ENCODE measurements around the gene SEC31B. TPM values are rescaled to one million over a fixed set of nuclear protein-coding genes. Genes with fewer than 3 reads are reported as not detected.

SEC31B gene
- total and polyA plus RNA-seq, 2 donors (not counting 3 experiments of a cell fraction or from before 2014, with no cell fraction given) = 11.1 to 14.4 TPM

DNA sequence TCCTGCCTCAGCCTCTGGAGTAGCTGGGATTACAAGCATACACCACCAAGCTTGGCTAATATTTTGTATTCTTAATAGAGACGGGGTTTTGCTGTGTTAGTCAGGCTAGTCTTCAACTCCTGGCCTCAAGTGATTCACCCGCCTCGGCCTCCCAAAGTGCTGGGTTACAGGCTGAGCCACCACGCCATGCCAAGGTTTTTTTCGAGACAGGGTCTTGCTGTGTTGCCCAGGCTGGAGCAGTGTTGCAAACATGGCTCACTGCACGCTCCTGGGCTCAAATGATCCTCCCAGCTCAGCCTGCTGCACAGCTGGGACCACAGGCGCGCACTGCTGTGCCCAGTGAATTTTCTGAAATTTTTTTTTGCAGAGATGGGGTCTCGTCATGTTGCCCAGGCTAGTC, 3.3 kb upstream of the SEC31B start:
- H2AFZ ChIP-seq (ENCODE audit: low read depth, low read length) = no peak overlapping the region
- H3K4me3 ChIP-seq (replicated peaks in 1 of 3; ENCODE audit: insufficient read depth in 1 of 3, low read depth in 1 of 3, low read length in 3 of 3) = no peak overlapping the region
- DNase-seq (ENCODE audit: low read depth, low spot score) (no peak), FAIRE-seq (no peak)
- H3K4me1 ChIP-seq (ENCODE audit: control insufficient read depth, extremely low read depth, insufficient read depth, low read length) = peaks cover 31% of the 10 kb centered on the region
- no peak overlapping the region for H3K4me2 ChIP-seq (ENCODE audit: insufficient read depth, low read length)
- POLR2A ChIA-PET = interaction anchor here (0.7 kb wide), 1 partner anchor 240 kb away, joined by 3 read pairs; no protein-coding TSS in a partner anchor
- H4K20me1 ChIP-seq (replicated peaks; ENCODE audit: control insufficient read depth, extremely low read depth, insufficient read depth, low read length) = no peaks in the 10 kb centered on the region
- H3K9me3 ChIP-seq (replicated peaks; ENCODE audit: control insufficient read depth, insufficient read depth, low read length) = no peaks in the 10 kb centered on the region
- no peaks in the 10 kb centered on the region for H3K27me3 ChIP-seq (ENCODE audit: control insufficient read depth in 2 of 2, insufficient read depth in 2 of 2, low read length in 2 of 2)
- intact Hi-C loops (cut with micrococcal nuclease) (no loop called here), dilution Hi-C loops (cut with MboI; ENCODE audit: extremely low pct_ligation_motif_present, low sequenced_read_pairs) (no loop called here)
- H3K27ac ChIP-seq (ENCODE audit: insufficient read depth, low read depth, low read length) = no peak overlapping the region
- no TSS peak for BruUV-seq (replicated peaks)
- no peak overlapping the region for H3K9ac ChIP-seq (replicated peaks; ENCODE audit: extremely low read depth, insufficient read depth, low read length)
- TF ChIP-seq POLR2A (IDR thresholded peaks at IDR 0.05; ENCODE audit: low read depth, low read length) (peak; percentile 3), POLR2AphosphoS5 (IDR thresholded peaks at IDR 0.05; ENCODE audit: insufficient read depth, low read depth, low read length) (no peak)
- peaks cover 11 to 18% of the 10 kb centered on the region in 2 experiments for H3K36me3 ChIP-seq (ENCODE audit: control insufficient read depth in 2 of 2, extremely low read depth in 1 of 2, insufficient read depth in 2 of 2, low read length in 2 of 2)
- CTCF ChIA-PET = interaction anchor here (1.6 to 4.6 kb wide), 2 partner anchors 13 to 41 kb away, joined by 11 to 14 read pairs; partner anchors contain the start of gene HIF1AN
- peaks cover 3% of the 10 kb centered on the region for H3K79me2 ChIP-seq (ENCODE audit: control insufficient read depth, insufficient read depth, low read length)
- H3K9me1 ChIP-seq (replicated peaks; ENCODE audit: control insufficient read depth, extremely low read depth, insufficient read depth, low read length) = no peaks in the 10 kb centered on the region

DNA sequence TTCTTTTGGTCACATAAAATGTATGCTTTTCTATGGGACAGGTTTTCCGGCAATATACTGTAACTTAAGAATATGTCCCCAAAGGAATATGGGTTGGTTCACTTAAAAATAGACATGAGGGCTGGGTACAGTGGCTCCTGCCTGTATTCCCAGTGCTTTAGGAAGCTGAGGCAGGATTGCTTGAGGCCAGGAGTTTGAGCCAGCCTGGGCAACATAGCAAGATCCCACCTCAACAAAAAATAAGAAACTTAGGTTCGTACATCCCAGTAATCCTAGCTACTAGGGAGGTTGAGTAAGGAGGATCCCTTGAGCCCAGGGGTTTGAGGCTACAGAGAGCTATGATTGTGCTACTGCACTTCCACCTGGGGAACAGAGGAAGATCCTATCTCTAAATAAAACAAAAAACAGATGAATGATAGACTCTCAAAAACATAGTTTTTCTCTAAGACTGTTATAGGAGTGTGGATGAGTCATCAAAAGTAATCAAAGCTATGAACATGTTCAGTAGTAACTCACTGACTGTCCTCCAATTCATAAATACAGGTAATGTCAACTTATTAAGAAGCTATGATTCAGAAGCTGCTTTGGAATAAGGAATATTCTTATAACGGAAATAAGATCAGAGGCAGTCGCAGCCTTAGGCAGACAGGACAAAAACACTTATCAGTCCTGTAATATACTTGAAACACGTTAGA, 2.6 kb upstream of the SEC31B start:
- H3K27me3 ChIP-seq (ENCODE audit: control insufficient read depth in 2 of 2, insufficient read depth in 2 of 2, low read length in 2 of 2) = no peaks in the 10 kb centered on the region
- peaks cover 31% of the 10 kb centered on the region for H3K4me1 ChIP-seq (ENCODE audit: control insufficient read depth, extremely low read depth, insufficient read depth, low read length)
- peak; percentile 55 for TF ChIP-seq FOS (IDR thresholded peaks at IDR 0.05; ENCODE audit: borderline replicate concordance, insufficient read depth, low read length)
- no peak for TF ChIP-seq POLR2A (IDR thresholded peaks at IDR 0.05; ENCODE audit: low read depth, low read length)
- TF ChIP-seq JUN (IDR thresholded peaks at IDR 0.05; ENCODE audit: borderline replicate concordance, insufficient read depth, insufficient read length, low read depth) = peak; percentile 60
- DNase-seq (ENCODE audit: low read depth, low spot score) (no peak), FAIRE-seq (peak; percentile 47)
- H3K9me1 ChIP-seq (replicated peaks; ENCODE audit: control insufficient read depth, extremely low read depth, insufficient read depth, low read length) = no peaks in the 10 kb centered on the region
- no peak overlapping the region for H3K9ac ChIP-seq (replicated peaks; ENCODE audit: extremely low read depth, insufficient read depth, low read length)
- no peaks in the 10 kb centered on the region for H3K9me3 ChIP-seq (replicated peaks; ENCODE audit: control insufficient read depth, insufficient read depth, low read length)
- H4K20me1 ChIP-seq (replicated peaks; ENCODE audit: control insufficient read depth, extremely low read depth, insufficient read depth, low read length) = no peaks in the 10 kb centered on the region
- H3K79me2 ChIP-seq (ENCODE audit: control insufficient read depth, insufficient read depth, low read length) = no peaks in the 10 kb centered on the region
- H3K4me3 ChIP-seq (replicated peaks in 1 of 3; ENCODE audit: insufficient read depth in 1 of 3, low read depth in 1 of 3, low read length in 3 of 3) = no peak overlapping the region
- H3K27ac ChIP-seq (ENCODE audit: insufficient read depth, low read depth, low read length) = no peak overlapping the region
- no TSS peak for BruUV-seq (replicated peaks)
- CTCF ChIA-PET = interaction anchor here (0.8 to 4.6 kb wide), 5 partner anchors 13 to 356 kb away, joined by 3 to 14 read pairs (median 3); partner anchors contain the start of gene HIF1AN
- H2AFZ ChIP-seq (ENCODE audit: low read depth, low read length) = no peak overlapping the region
- dilution Hi-C loops (cut with MboI; ENCODE audit: extremely low pct_ligation_motif_present, low sequenced_read_pairs) (no loop called here), intact Hi-C loops (cut with micrococcal nuclease) (no loop called here)
- peaks cover 11 to 18% of the 10 kb centered on the region in 2 experiments for H3K36me3 ChIP-seq (ENCODE audit: control insufficient read depth in 2 of 2, extremely low read depth in 1 of 2, insufficient read depth in 2 of 2, low read length in 2 of 2)
- H3K4me2 ChIP-seq (ENCODE audit: insufficient read depth, low read length) = no peak overlapping the region
- POLR2A ChIA-PET = interaction anchor here (0.7 kb wide), 1 partner anchor 240 kb away, joined by 3 read pairs; no protein-coding TSS in a partner anchor

All from endothelial cell of umbilical vein (primary cell).